ENCODE results near the gene ITGAL. TPM values are rescaled to one million over a fixed set of nuclear protein-coding genes. Genes with fewer than 3 reads are reported as not detected.

The ITGAL gene
- total and polyA plus RNA-seq, 2 donors: 48.6 to 51.3 TPM

GRCh38 chr16:30565526-30565925 is 93.0 kb downstream of the ITGAL start:
- H3K4me1 ChIP-seq (ENCODE audit: control insufficient read depth in 2 of 2, insufficient read depth in 2 of 2, low read length in 2 of 2): peaks cover 29 to 62% of the 10 kb centered on the region in 2 donors
- peaks cover 0 to 4% of the 10 kb centered on the region in 2 donors for H3K36me3 ChIP-seq (ENCODE audit: control insufficient read depth in 2 of 2, insufficient read depth in 2 of 2, low read length in 1 of 2)
- no peaks in the 10 kb centered on the region for H3K9me3 ChIP-seq (ENCODE audit: control insufficient read depth in 2 of 2, insufficient read depth in 1 of 2, low read length in 1 of 2)
- WGBS: 85% methylated on average over 7 of the region's 7 CpGs
- no peak overlapping the region for H3K4me3 ChIP-seq (ENCODE audit: low read length in 2 of 2)
- H3K27ac ChIP-seq (ENCODE audit: low read depth in 1 of 2, low read length in 1 of 2): no peak overlapping the region
- H3K27me3 ChIP-seq (ENCODE audit: control insufficient read depth in 2 of 2, insufficient read depth in 1 of 2, low read length in 1 of 2): peaks cover 0 to 7% of the 10 kb centered on the region in 2 donors
- no peak for DNase-seq (ENCODE audit: low read depth in 6 of 9, low spot score in 9 of 9)

- Histone ChIP-seq H3K4me1 (ENCODE audit: control insufficient read depth in 2 of 2, insufficient read depth in 2 of 2, low read length in 2 of 2) (peaks cover 33 to 64% of the 10 kb centered on the region in 2 donors), H3K36me3 (ENCODE audit: control insufficient read depth in 2 of 2, insufficient read depth in 2 of 2, low read length in 1 of 2) (peaks cover 0 to 4% of the 10 kb centered on the region in 2 donors), H3K4me3 (ENCODE audit: low read length in 2 of 2) (no peak overlapping the region), H3K27me3 (ENCODE audit: control insufficient read depth in 2 of 2, insufficient read depth in 1 of 2, low read length in 1 of 2) (peaks cover 0 to 6% of the 10 kb centered on the region in 2 donors), H3K27ac (ENCODE audit: low read depth in 1 of 2, low read length in 1 of 2) (no peak overlapping the region), H3K9me3 (ENCODE audit: control insufficient read depth in 2 of 2, insufficient read depth in 1 of 2, low read length in 1 of 2) (no peaks in the 10 kb centered on the region)
- DNase-seq (ENCODE audit: low read depth in 6 of 9, low spot score in 9 of 9): no peak
- WGBS: 90% methylated on average over 8 of the region's 8 CpGs
Measured at GRCh38 chr16:30565984-30566383, 93.4 kb downstream of the ITGAL start.

GRCh38 chr16:30566531-30566930 is 94.0 kb downstream of the ITGAL start:
- Histone ChIP-seq H3K9me3 (ENCODE audit: control insufficient read depth in 2 of 2, insufficient read depth in 1 of 2, low read length in 1 of 2) (no peaks in the 10 kb centered on the region), H3K27me3 (ENCODE audit: control insufficient read depth in 2 of 2, insufficient read depth in 1 of 2, low read length in 1 of 2) (peaks cover 0 to under 1% of the 10 kb centered on the region in 2 donors), H3K4me1 (ENCODE audit: control insufficient read depth in 2 of 2, insufficient read depth in 2 of 2, low read length in 2 of 2) (peaks cover 28 to 60% of the 10 kb centered on the region in 2 donors), H3K4me3 (ENCODE audit: low read length in 2 of 2) (no peak overlapping the region), H3K36me3 (ENCODE audit: control insufficient read depth in 2 of 2, insufficient read depth in 2 of 2, low read length in 1 of 2) (peaks cover 0 to 4% of the 10 kb centered on the region in 2 donors), H3K27ac (ENCODE audit: low read depth in 1 of 2, low read length in 1 of 2) (no peak overlapping the region)
- no peak for DNase-seq (ENCODE audit: low read depth in 6 of 9, low spot score in 9 of 9)
- 98% methylated on average over 4 of the region's 4 CpGs for WGBS

- no peaks in the 10 kb centered on the region for H3K9me3 ChIP-seq (ENCODE audit: control insufficient read depth in 2 of 2, insufficient read depth in 1 of 2, low read length in 1 of 2)
- 87% methylated on average over 14 of the region's 14 CpGs for WGBS
- peak in 1 of 9 donors; percentile 23 for DNase-seq (ENCODE audit: low read depth in 6 of 9, low spot score in 9 of 9)
- no peak overlapping the region for H3K4me3 ChIP-seq (ENCODE audit: low read length in 2 of 2)
- H3K27me3 ChIP-seq (ENCODE audit: control insufficient read depth in 2 of 2, insufficient read depth in 1 of 2, low read length in 1 of 2): no peaks in the 10 kb centered on the region
- peaks cover 27 to 62% of the 10 kb centered on the region in 2 donors for H3K4me1 ChIP-seq (ENCODE audit: control insufficient read depth in 2 of 2, insufficient read depth in 2 of 2, low read length in 2 of 2)
- H3K36me3 ChIP-seq (ENCODE audit: control insufficient read depth in 2 of 2, insufficient read depth in 2 of 2, low read length in 1 of 2): peaks cover 0 to 4% of the 10 kb centered on the region in 2 donors
- H3K27ac ChIP-seq (ENCODE audit: low read depth in 1 of 2, low read length in 1 of 2): peak overlapping the region; percentile 93 to 98
Measured at GRCh38 chr16:30567160-30567990, 94.8 kb downstream of the ITGAL start.

GRCh38 chr16:30567991-30568638 is 95.6 kb downstream of the ITGAL start:
- Histone ChIP-seq H3K4me1 (ENCODE audit: control insufficient read depth in 2 of 2, insufficient read depth in 2 of 2, low read length in 2 of 2) (peaks cover 28 to 69% of the 10 kb centered on the region in 2 donors), H3K27ac (ENCODE audit: low read depth in 1 of 2, low read length in 1 of 2) (peak overlapping the region; percentile 93 to 98), H3K9me3 (ENCODE audit: control insufficient read depth in 2 of 2, insufficient read depth in 1 of 2, low read length in 1 of 2) (no peaks in the 10 kb centered on the region), H3K36me3 (ENCODE audit: control insufficient read depth in 2 of 2, insufficient read depth in 2 of 2, low read length in 1 of 2) (peaks cover 0 to 4% of the 10 kb centered on the region in 2 donors), H3K27me3 (ENCODE audit: control insufficient read depth in 2 of 2, insufficient read depth in 1 of 2, low read length in 1 of 2) (no peaks in the 10 kb centered on the region), H3K4me3 (ENCODE audit: low read length in 2 of 2) (peak overlapping the region in 1 of 2 donors; percentile 16)
- WGBS: 8% methylated on average over 6 of the region's 6 CpGs
- DNase-seq (ENCODE audit: low read depth in 6 of 9, low spot score in 9 of 9): peak in 6 of 9 donors; percentile 72 to 91 (median 78)

- Histone ChIP-seq H3K4me1 (ENCODE audit: control insufficient read depth in 2 of 2, insufficient read depth in 2 of 2, low read length in 2 of 2) (peaks cover 30 to 73% of the 10 kb centered on the region in 2 donors), H3K27ac (ENCODE audit: low read depth in 1 of 2, low read length in 1 of 2) (peak overlapping the region; percentile 93 to 98), H3K27me3 (ENCODE audit: control insufficient read depth in 2 of 2, insufficient read depth in 1 of 2, low read length in 1 of 2) (no peaks in the 10 kb centered on the region), H3K9me3 (ENCODE audit: control insufficient read depth in 2 of 2, insufficient read depth in 1 of 2, low read length in 1 of 2) (no peaks in the 10 kb centered on the region), H3K4me3 (ENCODE audit: low read length in 2 of 2) (no peak overlapping the region), H3K36me3 (ENCODE audit: control insufficient read depth in 2 of 2, insufficient read depth in 2 of 2, low read length in 1 of 2) (peaks cover 0 to 4% of the 10 kb centered on the region in 2 donors)
- 96% methylated on average over 3 of the region's 3 CpGs for WGBS
- no peak for DNase-seq (ENCODE audit: low read depth in 6 of 9, low spot score in 9 of 9)
Measured at GRCh38 chr16:30569281-30569680, 96.7 kb downstream of the ITGAL start.

- Histone ChIP-seq H3K4me3 (ENCODE audit: low read length in 2 of 2) (no peak overlapping the region), H3K36me3 (ENCODE audit: control insufficient read depth in 2 of 2, insufficient read depth in 2 of 2, low read length in 1 of 2) (peaks cover 0 to 4% of the 10 kb centered on the region in 2 donors), H3K4me1 (ENCODE audit: control insufficient read depth in 2 of 2, insufficient read depth in 2 of 2, low read length in 2 of 2) (peaks cover 30 to 73% of the 10 kb centered on the region in 2 donors), H3K9me3 (ENCODE audit: control insufficient read depth in 2 of 2, insufficient read depth in 1 of 2, low read length in 1 of 2) (no peaks in the 10 kb centered on the region), H3K27me3 (ENCODE audit: control insufficient read depth in 2 of 2, insufficient read depth in 1 of 2, low read length in 1 of 2) (no peaks in the 10 kb centered on the region), H3K27ac (ENCODE audit: low read depth in 1 of 2, low read length in 1 of 2) (peak overlapping the region; percentile 4 to 25)
- 96% methylated on average over 44 of the region's 44 CpGs for WGBS
- peak in 1 of 9 donors; percentile 19 for DNase-seq (ENCODE audit: low read depth in 6 of 9, low spot score in 9 of 9)
Measured at GRCh38 chr16:30569746-30570635, 97.4 kb downstream of the ITGAL start.

GRCh38 chr16:30570636-30571444 is 98.3 kb downstream of the ITGAL start:
- no peaks in the 10 kb centered on the region for H3K9me3 ChIP-seq (ENCODE audit: control insufficient read depth in 2 of 2, insufficient read depth in 1 of 2, low read length in 1 of 2)
- H3K36me3 ChIP-seq (ENCODE audit: control insufficient read depth in 2 of 2, insufficient read depth in 2 of 2, low read length in 1 of 2): peaks cover under 1 to 4% of the 10 kb centered on the region in 2 donors
- H3K4me1 ChIP-seq (ENCODE audit: control insufficient read depth in 2 of 2, insufficient read depth in 2 of 2, low read length in 2 of 2): peaks cover 30 to 68% of the 10 kb centered on the region in 2 donors
- peak overlapping the region; percentile 84 to 91 for H3K4me3 ChIP-seq (ENCODE audit: low read length in 2 of 2)
- DNase-seq (ENCODE audit: low read depth in 6 of 9, low spot score in 9 of 9): peak in 1 of 9 donors; percentile 50
- H3K27ac ChIP-seq (ENCODE audit: low read depth in 1 of 2, low read length in 1 of 2): peak overlapping the region; percentile 95 to 100
- H3K27me3 ChIP-seq (ENCODE audit: control insufficient read depth in 2 of 2, insufficient read depth in 1 of 2, low read length in 1 of 2): no peaks in the 10 kb centered on the region
- 17% methylated on average over 22 of the region's 22 CpGs for WGBS

Measured in thymus (tissue), 11 donors.